Chondrocyte (in vitro differentiated cells): ENCODE measurements around the gene NUP62. TPM values are rescaled to one million over a fixed set of nuclear protein-coding genes. Genes with fewer than 3 reads are reported as not detected.

ENCODE experiments used
- DNase-seq: peaks from one replicate; pipeline ENCODE4 v3.0.0; 2021; ENCODE audit warnings: mixed read lengths, low spot score
- H3K27ac Mint-ChIP-seq: one replicate; pipeline ENCODE4 v1.8.0; 2021; ENCODE audit warnings: mild to moderate bottlenecking, moderate library complexity, mixed read lengths; ENCODE audit not compliant: unreplicated experiment
- H3K27me3 Mint-ChIP-seq: 2 replicates; pipeline ENCODE4 v1.8.0; 2021; ENCODE audit warnings: low read depth, mixed read lengths
- H3K36me3 Mint-ChIP-seq: 2 replicates; pipeline ENCODE4 v1.8.0; 2021; ENCODE audit warnings: low read depth, mixed read lengths
- H3K4me1 Mint-ChIP-seq: 2 replicates; pipeline ENCODE4 v1.8.0; 2021; ENCODE audit warnings: low read depth, mild to moderate bottlenecking, mixed read lengths
- H3K4me3 Mint-ChIP-seq: one replicate; pipeline ENCODE4 v1.8.0; 2021; ENCODE audit warnings: mild to moderate bottlenecking, moderate library complexity, mixed read lengths; ENCODE audit not compliant: unreplicated experiment
- H3K9me3 Mint-ChIP-seq: 2 replicates; pipeline ENCODE4 v1.8.0; 2021; ENCODE audit warnings: low read depth, mixed read lengths
- CTCF ChIP-seq: fragments of 200-600 bp; sonication (generic); IDR thresholded peaks from 2 replicates; pipeline ENCODE4 v1.5.0; 2021; ENCODE audit warnings: antibody characterized with exemption, mild to moderate bottlenecking, moderate library complexity
- total RNA-seq: library from RNA; stranded (reverse); gene quantifications from 3 replicates; pipeline ENCODE4 v1.2.1, GENCODE V29; 2021

Gene NUP62
- total RNA-seq, 1 donor from 2014 or later: 44.7 TPM

GRCh38 chr19:49932731-49933131 is 3.4 kb upstream of the NUP62 start:
- DNase-seq: peak; percentile 84
- no peak overlapping the region for H3K4me3 Mint-ChIP-seq
- no peaks in the 10 kb centered on the region for H3K9me3 Mint-ChIP-seq
- no peaks in the 10 kb centered on the region for H3K27me3 Mint-ChIP-seq
- no peak overlapping the region for H3K27ac Mint-ChIP-seq
- no peak for TF ChIP-seq CTCF
- H3K36me3 Mint-ChIP-seq: peaks cover 12% of the 10 kb centered on the region
- H3K4me1 Mint-ChIP-seq: peaks cover 29% of the 10 kb centered on the region

- no peaks in the 10 kb centered on the region for H3K9me3 Mint-ChIP-seq
- no peak overlapping the region for H3K4me3 Mint-ChIP-seq
- no peak for TF ChIP-seq CTCF
- DNase-seq: peak; percentile 1
- H3K27ac Mint-ChIP-seq: no peak overlapping the region
- H3K27me3 Mint-ChIP-seq: no peaks in the 10 kb centered on the region
- peaks cover 32% of the 10 kb centered on the region for H3K4me1 Mint-ChIP-seq
- H3K36me3 Mint-ChIP-seq: peaks cover 12% of the 10 kb centered on the region
Measured at GRCh38 chr19:49932041-49932451, 2.7 kb upstream of the NUP62 start.

- Mint-ChIP-seq H3K36me3 (peaks cover 13% of the 10 kb centered on the region), H3K4me1 (peaks cover 34% of the 10 kb centered on the region), H3K4me3 (peak overlapping the region; percentile 81), H3K27me3 (no peaks in the 10 kb centered on the region), H3K27ac (peak overlapping the region; percentile 53), H3K9me3 (no peaks in the 10 kb centered on the region)
- peak; percentile 1 for DNase-seq
- no peak for TF ChIP-seq CTCF
Measured at GRCh38 chr19:49931293-49932040, 2.2 kb upstream of the NUP62 start.

GRCh38 chr19:49930483-49931011 is 1.2 kb upstream of the NUP62 start:
- TF ChIP-seq CTCF: no peak
- H3K36me3 Mint-ChIP-seq: peaks cover 15% of the 10 kb centered on the region

DNA sequence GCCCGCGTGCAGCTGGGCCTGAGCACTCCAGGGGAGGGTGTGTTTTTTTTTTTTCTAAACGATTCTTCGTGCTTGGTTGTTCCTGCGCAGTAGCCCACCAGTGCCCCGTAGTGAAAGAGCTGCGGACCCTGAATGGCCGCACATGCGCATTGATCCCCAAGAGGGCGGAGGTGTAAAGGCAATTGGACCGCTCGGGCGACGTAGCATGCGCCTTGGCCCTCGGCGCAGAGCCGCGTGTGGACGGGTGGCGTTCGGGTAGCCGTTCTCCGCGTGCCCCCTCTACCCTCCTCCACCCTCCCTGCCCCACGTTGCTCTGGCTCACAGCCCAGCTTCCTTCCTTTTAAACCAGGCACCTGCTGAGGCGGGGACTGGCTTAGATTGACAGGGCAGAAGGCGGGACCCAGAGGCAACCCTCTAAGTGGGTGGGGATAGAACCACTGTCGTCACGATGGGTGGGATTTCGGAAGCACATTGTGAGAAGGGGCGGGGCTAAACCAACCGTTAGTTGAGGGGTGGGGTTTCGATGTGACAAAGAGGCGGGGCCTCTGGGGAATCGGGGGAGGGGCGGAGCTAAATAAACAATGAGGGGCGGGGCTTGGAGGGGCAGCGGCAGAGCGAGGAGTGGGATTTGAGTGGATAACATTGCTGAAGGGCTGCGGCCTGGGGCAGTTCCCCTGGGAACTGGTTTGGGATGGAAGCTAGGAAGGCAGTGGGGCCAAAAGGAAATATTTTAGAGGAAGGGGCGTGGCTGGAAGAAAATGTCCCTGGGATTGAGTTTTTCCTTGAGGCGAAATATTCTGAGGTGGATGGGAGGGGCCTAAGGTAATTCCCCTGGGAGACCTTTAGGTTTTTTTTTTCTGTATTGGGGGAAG is 543 bp upstream of the NUP62 start:
- peaks cover 40% of the 10 kb centered on the region for H3K4me1 Mint-ChIP-seq
- peak overlapping the region; percentile 99 for H3K27ac Mint-ChIP-seq
- no peak for TF ChIP-seq CTCF
- H3K4me3 Mint-ChIP-seq: peak overlapping the region; percentile 81
- no peaks in the 10 kb centered on the region for H3K9me3 Mint-ChIP-seq
- no peaks in the 10 kb centered on the region for H3K27me3 Mint-ChIP-seq
- DNase-seq: peak; percentile 96
- peaks cover 18% of the 10 kb centered on the region for H3K36me3 Mint-ChIP-seq

More at GRCh38 chr19:49930483-49931011, 1.2 kb upstream of the NUP62 start:
- peak overlapping the region; percentile 99 for H3K27ac Mint-ChIP-seq
- peaks cover 37% of the 10 kb centered on the region for H3K4me1 Mint-ChIP-seq
- no peak for DNase-seq
- H3K9me3 Mint-ChIP-seq: no peaks in the 10 kb centered on the region
- peak overlapping the region; percentile 81 for H3K4me3 Mint-ChIP-seq
- H3K27me3 Mint-ChIP-seq: no peaks in the 10 kb centered on the region
